Dermis microvascular lymphatic vessel endothelial cell (primary cell): Measurements from ENCODE around the gene TRPM2. TPM values are rescaled to one million over a fixed set of nuclear protein-coding genes. Genes with fewer than 3 reads are reported as not detected.

ENCODE experiments used
- DNase-seq, 2 donors: peaks; one replicate each; pipeline versions ENCODE4 v3.0.0 to v3.0.0-alpha.2; 2010; ENCODE audit warnings: low read depth in 2 of 2
- total RNA-seq: library from RNA; depleted of rRNA; stranded (reverse); fragments of >200 nt; gene quantifications from 2 replicates; pipeline ENCODE4 v1.2.1, GENCODE V29; 2014

Gene TRPM2
- total RNA-seq, 1 donor from 2014 or later, result 0.39 TPM

DNA sequence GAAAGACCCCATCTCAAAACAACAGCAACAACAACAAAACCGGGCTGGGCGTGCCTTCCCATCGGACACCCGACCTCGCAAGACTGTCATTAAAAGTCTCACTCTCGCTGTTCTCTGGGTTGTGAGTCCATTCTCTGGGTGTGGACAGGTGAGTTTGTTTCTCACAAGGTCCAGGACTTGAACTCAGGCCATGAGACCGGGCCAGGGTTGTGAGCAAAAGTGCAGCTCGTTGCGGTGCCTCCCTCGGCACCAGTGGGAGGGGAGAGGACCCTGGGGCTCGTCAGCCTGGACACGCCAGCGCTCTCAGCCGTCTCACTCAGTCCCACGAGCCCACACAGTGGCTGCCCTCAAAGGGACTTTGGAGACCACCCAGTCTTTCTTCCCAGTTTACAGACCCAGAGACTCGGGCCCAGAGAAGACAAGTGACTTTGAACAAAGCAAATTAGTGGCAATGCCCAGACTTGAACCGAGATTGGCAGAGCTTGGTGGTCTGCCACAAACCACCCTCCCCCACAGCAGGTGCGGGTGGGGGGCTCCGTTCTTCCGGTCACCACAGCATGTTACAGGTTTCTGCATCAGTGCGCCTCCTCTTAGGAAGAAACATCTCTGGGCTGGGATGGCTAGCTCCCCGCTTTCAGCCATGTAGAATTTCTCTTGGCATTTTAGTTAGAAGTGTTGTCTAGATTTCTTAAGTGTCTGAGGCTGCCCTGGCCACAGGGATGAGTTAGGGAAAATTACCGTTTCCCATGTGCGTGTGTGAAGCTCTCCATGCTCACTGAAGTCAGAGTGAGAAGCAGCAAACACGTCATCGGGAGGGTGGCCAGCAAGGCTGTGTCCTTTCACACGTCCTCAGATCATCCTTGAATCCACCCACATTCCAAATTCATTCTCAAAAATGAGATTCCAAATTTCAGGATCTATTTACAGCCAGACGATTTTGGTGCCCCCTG is 130.1 kb downstream of the TRPM2 start:
- no peak for DNase-seq

DNA sequence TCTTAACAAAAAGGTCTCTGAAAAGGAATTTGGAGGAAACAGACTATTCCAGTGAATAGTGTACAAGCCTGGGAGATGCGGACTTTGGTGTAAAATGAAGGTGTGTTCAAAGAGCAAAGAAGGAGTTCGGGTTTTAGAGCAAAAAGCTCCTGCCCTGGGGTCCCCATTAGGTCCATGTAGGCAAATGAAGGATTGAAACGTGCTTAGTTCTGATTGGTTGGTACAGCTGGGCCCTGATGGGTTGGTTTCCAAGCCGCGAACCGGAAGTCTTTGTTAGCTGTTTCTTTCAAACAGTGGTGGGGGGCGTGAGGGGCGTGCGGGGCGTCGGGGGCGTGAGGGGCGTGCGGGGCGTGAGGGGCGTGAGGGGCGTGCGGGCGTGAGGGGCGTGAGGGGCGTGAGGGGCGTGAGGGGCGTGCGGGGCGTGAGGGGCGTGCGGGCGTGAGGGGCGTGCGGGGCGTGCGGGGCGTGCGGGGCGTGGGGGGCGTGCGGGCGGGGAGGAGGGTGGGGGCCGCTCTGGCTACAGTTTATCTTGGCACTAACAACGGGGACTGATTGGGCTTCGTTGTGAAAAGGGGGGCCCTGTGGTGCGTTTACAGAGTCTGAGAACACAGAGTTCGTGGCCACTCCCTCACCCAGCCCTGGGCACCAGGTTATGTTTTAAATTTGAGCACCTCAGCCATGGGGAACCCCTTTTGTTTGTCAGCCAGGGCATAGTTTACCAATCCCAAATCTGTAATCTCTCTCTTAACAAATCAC is 131.3 kb downstream of the TRPM2 start:
- no peak for DNase-seq

DNA sequence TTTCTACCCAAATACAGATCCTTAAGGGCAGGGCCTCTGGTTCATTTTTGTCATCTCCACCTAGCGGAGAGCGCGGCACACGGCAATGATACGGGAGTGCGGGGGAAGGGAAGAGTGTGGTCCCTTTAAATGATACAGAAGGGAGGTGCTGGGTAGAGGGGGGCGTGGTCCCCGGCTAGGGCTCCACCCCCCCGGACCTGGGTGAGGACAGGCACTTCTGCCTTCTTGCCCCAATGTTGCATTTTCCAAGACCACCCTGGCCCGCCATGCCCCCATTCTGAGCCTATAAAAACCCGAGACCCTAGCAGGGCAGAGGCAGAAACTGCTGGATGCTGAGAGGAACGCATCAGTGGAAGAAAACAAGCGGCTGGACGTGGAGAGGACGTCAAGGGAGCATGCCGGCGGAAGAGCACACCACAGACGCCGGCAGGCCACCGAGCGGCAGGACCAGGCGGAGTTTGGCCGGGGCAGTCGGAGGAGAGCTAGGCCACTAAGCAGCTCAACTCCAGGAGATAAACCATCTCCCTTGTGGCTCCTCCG is 131.9 kb downstream of the TRPM2 start:
- no peak for DNase-seq

DNA sequence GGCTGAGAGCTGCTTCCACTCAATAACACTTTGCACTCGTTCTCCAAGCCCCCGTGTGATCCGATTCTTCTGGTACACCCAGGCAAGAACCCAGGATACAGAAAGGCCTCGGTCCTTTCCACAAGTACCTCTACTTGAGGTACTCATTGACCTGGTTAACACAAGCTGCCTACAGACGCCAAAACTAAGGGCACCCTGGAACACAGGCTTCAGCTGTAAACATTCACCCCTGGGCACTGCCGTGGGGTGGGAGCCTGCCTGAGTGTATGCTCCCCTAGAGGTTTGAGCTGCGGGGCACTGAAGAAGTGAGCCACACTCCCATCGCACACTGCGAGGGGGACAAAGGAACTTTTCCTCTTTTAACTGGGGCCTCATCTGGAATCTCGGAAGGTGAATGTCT is 132.4 kb downstream of the TRPM2 start:
- DNase-seq, result no peak

DNA sequence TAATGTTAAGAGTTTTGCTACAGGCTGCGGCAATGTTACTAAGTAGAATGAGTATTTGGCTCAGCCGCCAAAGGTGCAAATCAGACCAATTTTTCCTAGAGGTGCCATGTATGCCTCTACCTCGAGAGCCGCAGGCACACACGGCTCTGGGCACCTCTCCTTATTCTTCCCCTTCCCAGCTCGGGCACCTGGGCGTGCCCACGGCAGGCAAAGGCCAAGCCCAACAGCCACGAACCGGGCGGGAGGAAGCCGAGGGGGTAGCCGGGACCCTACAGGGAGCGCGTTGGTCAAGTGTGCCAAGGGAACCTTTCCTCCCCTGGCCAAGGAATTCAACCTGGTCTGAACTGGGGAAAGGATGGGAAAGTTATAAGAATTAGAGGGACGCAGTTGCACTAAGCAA is 132.9 kb downstream of the TRPM2 start:
- DNase-seq, result no peak

DNA sequence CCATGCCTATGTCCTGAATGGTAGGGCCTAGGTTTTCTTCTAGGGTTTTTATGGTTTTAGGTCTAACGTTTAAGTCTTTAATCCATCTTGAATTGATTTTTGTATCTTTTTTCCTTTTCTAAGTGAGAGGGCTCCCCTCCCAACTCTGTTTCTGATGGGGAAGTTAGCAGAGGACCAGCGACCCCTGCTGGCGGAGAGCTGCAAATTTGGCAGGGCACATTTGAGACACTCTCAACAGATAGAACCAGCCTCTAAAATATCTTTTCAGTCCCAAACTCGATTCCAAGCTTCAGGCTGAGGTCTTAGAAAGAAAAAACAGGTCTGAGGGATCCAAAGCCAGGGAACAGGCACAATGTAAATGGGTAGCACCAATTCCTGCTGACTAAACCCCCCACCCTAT is 134.4 kb downstream of the TRPM2 start:
- DNase-seq, result peak in 1 of 2 donors; percentile 34

DNA sequence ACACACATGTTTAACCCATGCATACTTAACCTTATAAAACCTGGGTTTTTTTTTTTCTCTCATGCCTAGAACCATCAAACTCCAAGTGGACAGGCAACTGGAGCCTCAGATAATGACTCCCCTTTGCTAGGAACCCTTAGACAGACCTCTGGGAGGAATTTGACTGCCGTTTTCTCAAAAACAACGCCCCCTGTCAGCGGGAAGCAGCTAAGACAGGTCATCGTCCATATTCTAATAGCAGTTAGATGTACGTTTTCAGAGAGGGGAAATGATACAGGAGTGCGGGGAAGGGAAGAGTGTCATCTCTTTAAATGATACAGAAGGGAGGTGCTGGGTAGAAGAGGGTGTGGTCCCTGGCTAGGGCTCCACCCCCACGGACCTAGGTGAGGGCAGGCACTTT is 136.5 kb downstream of the TRPM2 start:
- no peak for DNase-seq

DNA sequence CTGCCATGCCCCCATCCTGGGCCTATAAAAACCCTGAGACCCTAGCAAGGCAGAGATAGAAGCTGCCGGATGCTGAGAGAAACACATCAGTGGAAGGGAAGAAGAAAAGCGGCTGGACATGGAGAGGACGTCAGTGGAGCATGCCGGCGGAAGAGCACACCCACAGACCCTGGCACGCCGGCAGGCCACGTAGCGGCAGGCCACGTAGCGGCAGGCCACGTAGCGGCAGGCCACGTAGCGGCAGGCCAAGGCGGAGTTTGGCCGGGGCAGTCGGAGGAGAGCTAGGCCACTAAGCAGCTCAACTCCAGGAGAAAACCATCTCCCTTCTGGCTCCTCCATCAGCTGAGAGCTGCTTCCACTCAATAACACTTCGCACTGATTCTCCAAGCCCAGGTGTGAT is 137.0 kb downstream of the TRPM2 start:
- no peak for DNase-seq

DNA sequence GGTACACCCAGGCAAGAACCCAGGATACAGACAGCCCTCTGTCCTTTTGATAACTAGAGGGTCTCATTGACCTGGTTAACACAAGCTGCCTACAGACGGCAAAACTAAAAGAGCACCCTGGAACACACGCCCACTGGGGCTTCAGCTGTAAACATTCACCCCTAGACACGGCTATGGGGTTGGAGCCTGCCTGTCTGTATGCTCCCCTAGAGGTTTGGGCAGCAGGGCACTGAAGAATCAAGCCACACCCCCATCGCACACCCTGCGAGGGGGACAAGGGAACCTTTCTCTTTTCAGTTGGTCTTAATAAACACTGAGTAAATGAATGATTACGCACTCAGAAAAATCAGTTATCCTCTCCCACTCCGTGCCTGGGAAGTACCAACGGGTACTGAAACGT is 137.4 kb downstream of the TRPM2 start:
- DNase-seq, result no peak

Other genes starting within 250 kb of the TRPM2 start
- 8.5 and 13.1 TPM in 2 replicates for gene PWP2, start 246.2 kb upstream of the TRPM2 start, total RNA-seq
- gene GATD3, start 219.9 kb upstream of the TRPM2 start, total RNA-seq, result 10.7 and 21.1 TPM in 2 replicates
- 0.51 and 1.1 TPM in 2 replicates for gene ICOSLG, start 112.7 kb upstream of the TRPM2 start, total RNA-seq
- gene DNMT3L, start 91.7 kb upstream of the TRPM2 start, total RNA-seq, result not detected in 2 replicates
- gene AIRE, start 67.7 kb upstream of the TRPM2 start, total RNA-seq, result not detected in 2 replicates
- gene PFKL, start 53.6 kb upstream of the TRPM2 start, total RNA-seq, result 240 and 365 TPM in 2 replicates
- 3.6 and 6.7 TPM in 2 replicates for gene CFAP410, start 14.2 kb upstream of the TRPM2 start, total RNA-seq
- 0.77 and 1.8 TPM in 2 replicates for gene LRRC3, start 101.9 kb downstream of the TRPM2 start, total RNA-seq
- gene KRTAP10-1, start 186.6 kb downstream of the TRPM2 start, total RNA-seq, result not detected in 2 replicates
- not detected in 2 replicates for gene KRTAP10-2, start 197.9 kb downstream of the TRPM2 start, total RNA-seq
- gene KRTAP10-3, start 205.2 kb downstream of the TRPM2 start, total RNA-seq, result not detected in 2 replicates
- not detected in 2 replicates for gene KRTAP10-4, start 220.1 kb downstream of the TRPM2 start, total RNA-seq
- gene KRTAP10-5, start 227.0 kb downstream of the TRPM2 start, total RNA-seq, result not detected in 2 replicates
- not detected in 2 replicates for gene KRTAP10-6, start 238.9 kb downstream of the TRPM2 start, total RNA-seq
- gene KRTAP10-7, start 247.0 kb downstream of the TRPM2 start, total RNA-seq, result not detected in 2 replicates